ENCODE results near the gene MS4A5. TPM values are rescaled to one million over a fixed set of nuclear protein-coding genes. Genes with fewer than 3 reads are reported as not detected.

Gene MS4A5
- total RNA-seq, 1 experiment from 2014 or later = not detected

DNA sequence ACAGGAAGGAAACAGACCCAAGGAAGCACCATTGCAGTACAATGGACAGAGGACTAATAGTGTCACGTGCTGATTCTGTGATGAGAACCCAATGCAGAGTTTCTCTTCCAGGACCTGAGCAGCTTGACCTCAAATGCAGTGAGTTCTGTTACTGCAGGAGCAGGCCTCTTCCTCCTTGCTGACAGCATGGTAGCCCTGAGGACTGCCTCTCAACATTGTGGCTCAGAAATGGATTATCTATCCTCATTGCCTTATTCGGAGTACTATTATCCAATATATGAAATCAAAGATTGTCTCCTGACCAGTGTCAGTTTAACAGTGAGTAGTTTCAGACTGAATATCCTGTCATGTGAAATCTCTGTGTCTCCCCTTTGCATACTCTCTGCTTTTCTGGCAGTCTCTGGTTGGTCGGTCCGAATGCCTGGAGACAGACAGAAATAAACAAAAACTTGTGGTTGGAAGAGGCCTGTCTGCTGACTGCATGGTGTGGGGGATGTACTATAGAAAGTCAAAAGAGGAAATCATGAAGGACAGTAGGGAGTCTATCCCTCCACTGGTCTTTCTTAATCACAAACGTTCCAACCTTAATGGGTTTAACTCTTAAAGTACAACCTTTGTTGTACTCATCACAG is 40.0 kb upstream of the MS4A5 start:
- Histone ChIP-seq H3K9ac (ENCODE audit: extremely low read depth, insufficient read length, low read length) (no peak overlapping the region), H3K18ac (ENCODE audit: insufficient read length, low read depth, low read length) (no peak overlapping the region), H2AK5ac (ENCODE audit: insufficient read length, low read length) (no peak overlapping the region), H3K23me2 (ENCODE audit: insufficient read length, low read depth, low read length, poor library complexity, severe bottlenecking) (no peaks in the 10 kb centered on the region), H3K27me3 (ENCODE audit: insufficient read depth, low read length) (no peaks in the 10 kb centered on the region), H2BK15ac (ENCODE audit: low read depth, low read length) (no peak overlapping the region), H4K5ac (ENCODE audit: insufficient read length, low read depth, low read length) (no peak overlapping the region), H4K8ac (replicated peaks; ENCODE audit: insufficient read length, low read depth, low read length) (no peak overlapping the region), H3K14ac (ENCODE audit: insufficient read depth, low read length) (no peak overlapping the region), H3K9me3 (ENCODE audit: control insufficient read depth, low read depth, low read length) (no peaks in the 10 kb centered on the region), H4K91ac (ENCODE audit: insufficient read length, low read depth, low read length) (no peak overlapping the region), H3T11ph (ENCODE audit: low read length) (no peak overlapping the region), H2BK120ac (ENCODE audit: low read depth, low read length, poor library complexity, severe bottlenecking) (no peak overlapping the region), H3K27ac (ENCODE audit: insufficient read length, low read depth, low read length) (no peak overlapping the region), H2AFZ (ENCODE audit: low read length) (no peak overlapping the region), H3K4me2 (ENCODE audit: insufficient read depth, insufficient read length, low read length) (no peak overlapping the region), H3K79me1 (ENCODE audit: insufficient read depth, low read depth, low read length, poor library complexity, severe bottlenecking) (no peaks in the 10 kb centered on the region), H3K23ac (ENCODE audit: insufficient read length, low read depth, low read length) (no peak overlapping the region), H3K4ac (ENCODE audit: low read depth, low read length) (no peak overlapping the region), H2BK20ac (ENCODE audit: low read depth, low read length, poor library complexity, severe bottlenecking) (no peak overlapping the region), H2BK5ac (ENCODE audit: insufficient read length, low read length) (no peak overlapping the region), H3K4me1 (ENCODE audit: insufficient read depth, low read length) (no peaks in the 10 kb centered on the region), H4K20me1 (ENCODE audit: control insufficient read depth, insufficient read depth, insufficient read length) (no peaks in the 10 kb centered on the region), H2BK12ac (ENCODE audit: insufficient read length, low read depth, low read length) (no peak overlapping the region), H3K56ac (ENCODE audit: insufficient read length, low read depth, low read length) (no peak overlapping the region), H3K79me2 (ENCODE audit: insufficient read depth, low read length) (no peaks in the 10 kb centered on the region)
- DNase-seq = no peak
- H3K36me3 Mint-ChIP-seq (ENCODE audit: insufficient read depth in 1 of 3, low read depth in 3 of 3) = no peaks in the 10 kb centered on the region
- peaks cover 3 to 4% of the 10 kb centered on the region in 2 experiments for H3K4me1 Mint-ChIP-seq
- no peak for TF ChIP-seq CTCF (conservative IDR thresholded peaks at IDR 0.05)
- H3K27me3 Mint-ChIP-seq (ENCODE audit: low read depth) = no peaks in the 10 kb centered on the region
- H3K4me3 Mint-ChIP-seq = no peak overlapping the region
- WGBS (ENCODE audit: extremely low coverage, insufficient read length, low lambda C conversion rate) = no CpG with 5 or more reads among the region's 5 CpGs
- no peaks in the 10 kb centered on the region for H3K9me3 Mint-ChIP-seq
- no peak overlapping the region; a peak in 1 of 7 replicates for H3K27ac Mint-ChIP-seq

All from H9 (cell line).